ENCODE data around the gene TRIM17.

The TRIM17 gene

DNA sequence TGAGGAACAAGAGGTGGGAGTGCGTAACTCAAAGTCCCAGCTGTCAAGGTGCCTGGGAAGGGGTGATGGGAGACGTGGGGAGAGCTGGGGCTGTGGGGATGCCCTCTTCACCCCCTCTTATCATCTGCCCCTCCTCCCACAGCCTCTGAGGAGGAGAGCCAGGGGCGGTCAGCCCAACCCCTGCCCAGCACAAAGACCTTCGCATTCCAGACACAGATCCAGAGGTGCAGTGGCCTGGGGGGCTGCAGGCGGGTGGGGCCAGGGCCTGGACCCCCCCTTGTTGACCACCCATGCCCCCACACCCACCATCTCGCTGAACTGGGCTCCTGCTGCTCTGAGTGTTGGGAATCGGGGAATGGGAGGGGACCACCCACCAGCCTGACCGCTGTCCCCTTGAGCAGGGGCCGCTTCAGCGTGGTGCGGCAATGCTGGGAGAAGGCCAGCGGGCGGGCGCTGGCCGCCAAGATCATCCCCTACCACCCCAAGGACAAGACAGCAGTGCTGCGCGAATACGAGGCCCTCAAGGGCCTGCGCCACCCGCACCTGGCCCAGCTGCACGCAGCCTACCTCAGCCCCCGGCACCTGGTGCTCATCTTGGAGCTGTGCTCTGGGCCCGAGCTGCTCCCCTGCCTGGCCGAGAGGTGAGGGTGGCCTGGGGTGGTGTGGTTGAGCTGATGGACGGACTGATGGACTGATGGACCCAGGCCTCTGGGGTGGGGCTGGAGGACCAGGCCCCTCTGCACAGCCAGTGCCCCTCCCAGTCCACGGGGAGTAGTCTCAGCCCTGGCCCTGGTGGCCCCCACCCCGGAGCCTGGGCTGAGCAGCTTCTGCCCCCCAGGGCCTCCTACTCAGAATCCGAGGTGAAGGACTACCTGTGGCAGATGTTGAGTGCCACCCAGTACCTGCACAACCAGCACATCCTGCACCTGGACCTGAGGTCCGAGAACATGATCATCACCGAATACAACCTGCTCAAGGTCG, 39.7 kb downstream of the TRIM17 start:
- no peak for DNase-seq

DNA sequence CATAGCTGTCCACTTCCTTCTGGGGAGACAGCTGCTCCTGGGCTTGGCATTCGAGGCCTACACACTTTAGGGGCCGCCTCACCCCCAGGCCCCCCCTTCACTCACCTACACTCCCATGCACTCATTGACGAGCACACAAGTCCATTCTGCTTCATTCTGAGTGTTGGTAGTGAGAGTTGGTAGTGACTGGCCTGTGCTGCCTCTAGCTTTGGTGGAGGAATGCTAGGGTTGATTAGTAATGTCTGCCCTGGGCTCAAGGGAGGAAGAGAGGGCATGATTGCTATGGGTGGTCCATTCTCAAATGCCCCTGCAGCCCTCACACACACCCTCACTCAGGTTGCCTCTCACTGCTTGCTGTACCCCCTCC, 40.4 kb downstream of the TRIM17 start:
- no peak for DNase-seq

DNA sequence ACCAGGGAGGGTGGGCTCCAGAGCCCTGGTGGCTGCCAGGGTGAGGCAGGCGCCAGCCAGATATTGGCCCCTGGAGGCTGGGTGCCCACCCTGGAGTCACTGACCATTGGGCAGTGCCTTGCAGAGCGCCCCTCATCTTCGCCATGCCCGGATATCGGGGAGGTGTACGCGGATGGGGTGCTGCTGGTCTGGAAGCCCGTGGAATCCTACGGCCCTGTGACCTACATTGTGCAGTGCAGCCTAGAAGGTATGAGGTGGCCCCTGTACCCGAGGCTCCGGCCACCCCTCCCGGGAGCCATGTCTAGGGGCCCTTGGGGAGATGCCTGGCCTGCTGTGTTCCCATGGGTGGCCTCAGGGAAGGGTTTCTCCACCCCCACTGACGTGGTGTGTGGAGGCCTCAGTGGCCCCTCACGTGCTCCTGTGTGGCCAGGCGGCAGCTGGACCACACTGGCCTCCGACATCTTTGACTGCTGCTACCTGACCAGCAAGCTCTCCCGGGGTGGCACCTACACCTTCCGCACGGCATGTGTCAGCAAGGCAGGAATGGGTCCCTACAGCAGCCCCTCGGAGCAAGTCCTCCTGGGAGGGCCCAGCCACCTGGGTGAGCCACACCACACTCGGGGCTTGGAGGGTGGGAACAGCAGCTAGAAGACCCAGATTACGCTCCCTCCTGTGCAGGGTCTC, 40.9 kb downstream of the TRIM17 start:
- DNase-seq = no peak

DNA sequence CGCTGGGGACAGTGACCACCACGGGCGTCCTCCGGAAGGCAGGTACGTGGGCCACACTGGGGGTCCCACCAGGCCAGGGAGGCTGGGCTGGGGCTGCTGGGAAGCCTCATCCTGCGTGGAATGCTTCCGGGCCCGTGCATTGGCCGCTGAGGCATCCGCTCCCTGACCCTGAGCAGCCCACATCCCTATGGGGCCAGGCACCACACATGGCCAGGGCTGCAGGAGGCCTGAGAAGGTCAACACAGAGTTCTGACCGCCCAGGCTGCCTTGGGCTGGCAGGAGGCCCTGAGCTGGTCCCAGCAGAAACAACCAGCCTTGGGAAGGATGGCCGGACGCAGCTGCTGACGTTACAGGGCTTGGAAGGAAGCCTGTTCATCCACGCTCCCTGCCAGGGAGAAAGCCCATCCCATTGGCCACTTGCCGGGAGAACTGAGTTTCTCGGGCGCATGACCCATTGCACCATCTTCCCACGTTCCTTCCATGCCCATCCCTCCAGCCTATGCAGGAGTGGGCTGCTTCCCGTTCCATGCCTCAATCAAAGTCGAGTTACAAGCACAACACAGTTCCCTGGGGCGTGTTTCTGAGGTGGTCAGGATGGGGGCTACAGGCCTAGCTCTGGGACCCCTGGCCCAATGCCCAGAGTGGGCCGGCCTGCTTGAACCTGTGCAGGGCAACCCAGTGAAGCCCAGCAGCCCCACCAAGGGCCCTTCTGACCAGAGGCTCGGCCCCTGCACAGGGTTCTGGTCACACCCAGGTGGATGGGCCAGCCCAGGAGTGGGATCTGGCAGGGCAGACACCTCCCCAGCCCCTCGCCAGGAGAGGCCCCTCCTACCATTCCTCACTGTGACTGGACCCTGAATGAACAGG, 41.7 kb downstream of the TRIM17 start:
- DNase-seq = no peak

DNA sequence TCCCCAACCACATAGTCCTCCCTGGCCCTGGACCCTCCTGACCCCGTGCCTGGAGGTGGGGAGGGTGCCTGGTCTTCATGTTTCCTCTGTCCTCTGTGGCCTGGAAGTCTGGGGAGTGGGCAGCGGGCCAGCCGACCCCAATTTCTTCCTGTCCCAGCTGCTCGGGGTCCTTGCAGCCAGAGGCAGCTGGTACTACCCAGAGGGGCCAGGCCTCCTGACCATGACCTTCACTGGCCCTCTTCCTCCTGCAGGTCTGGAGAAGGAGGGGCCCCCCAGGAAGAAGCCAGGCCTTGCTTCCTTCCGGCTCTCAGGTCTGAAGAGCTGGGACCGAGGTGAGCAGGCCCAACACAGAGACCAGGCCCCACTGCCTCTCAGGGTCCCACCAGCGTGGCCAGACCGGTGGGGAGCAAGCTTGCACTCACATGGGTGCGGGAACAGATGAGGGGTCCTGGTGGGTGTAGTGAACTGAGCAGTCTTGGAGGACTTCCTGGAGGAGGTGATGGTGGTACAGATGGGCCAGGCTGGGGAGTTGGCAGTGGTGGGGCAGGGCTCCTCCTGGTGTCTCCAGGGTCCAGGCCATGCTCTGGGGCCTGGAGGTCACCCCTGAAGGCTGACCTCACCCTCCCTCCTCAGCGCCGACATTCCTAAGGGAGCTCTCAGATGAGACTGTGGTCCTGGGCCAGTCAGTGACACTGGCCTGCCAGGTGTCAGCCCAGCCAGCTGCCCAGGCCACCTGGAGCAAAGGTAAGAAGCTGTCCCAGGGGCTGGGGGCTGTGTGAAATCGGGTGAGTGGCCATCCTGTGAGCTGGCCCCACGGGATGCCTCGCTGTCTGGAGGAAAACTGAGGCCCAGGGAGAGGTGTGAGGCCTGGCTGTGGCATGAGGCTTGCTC, 42.7 kb downstream of the TRIM17 start:
- no peak for DNase-seq

DNA sequence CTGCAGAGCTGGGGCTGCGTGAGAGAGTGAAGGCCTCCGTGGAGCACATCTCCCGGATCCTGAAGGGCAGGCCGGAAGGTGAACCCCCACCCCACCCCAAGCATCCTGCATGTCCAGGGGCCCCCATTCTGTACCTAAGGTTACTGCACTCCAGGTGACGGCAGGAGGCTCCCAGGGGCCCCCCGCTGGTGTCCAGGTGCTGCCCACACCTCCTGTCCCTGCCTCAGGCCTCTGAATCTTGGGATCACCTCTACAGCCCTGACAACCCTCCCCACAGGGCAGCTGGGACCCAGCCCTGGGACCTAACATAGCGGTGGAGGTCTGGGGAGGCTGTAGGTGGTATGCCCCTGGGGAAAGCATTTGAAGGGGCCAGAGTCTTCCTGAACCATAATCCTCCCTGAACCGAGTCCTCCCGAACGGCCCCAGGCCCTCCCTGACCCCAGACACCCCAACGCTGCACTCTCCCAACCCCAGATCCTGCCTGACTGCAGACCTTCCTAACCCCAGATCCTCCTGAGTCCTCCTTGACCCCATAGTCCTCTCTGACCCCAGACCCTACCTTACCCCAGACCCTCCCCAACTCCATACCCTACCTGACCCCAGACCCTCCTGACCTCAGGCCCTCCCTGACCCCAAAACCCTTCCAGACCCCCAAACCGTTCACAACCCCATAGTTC, 43.5 kb downstream of the TRIM17 start:
- DNase-seq = no peak

DNA sequence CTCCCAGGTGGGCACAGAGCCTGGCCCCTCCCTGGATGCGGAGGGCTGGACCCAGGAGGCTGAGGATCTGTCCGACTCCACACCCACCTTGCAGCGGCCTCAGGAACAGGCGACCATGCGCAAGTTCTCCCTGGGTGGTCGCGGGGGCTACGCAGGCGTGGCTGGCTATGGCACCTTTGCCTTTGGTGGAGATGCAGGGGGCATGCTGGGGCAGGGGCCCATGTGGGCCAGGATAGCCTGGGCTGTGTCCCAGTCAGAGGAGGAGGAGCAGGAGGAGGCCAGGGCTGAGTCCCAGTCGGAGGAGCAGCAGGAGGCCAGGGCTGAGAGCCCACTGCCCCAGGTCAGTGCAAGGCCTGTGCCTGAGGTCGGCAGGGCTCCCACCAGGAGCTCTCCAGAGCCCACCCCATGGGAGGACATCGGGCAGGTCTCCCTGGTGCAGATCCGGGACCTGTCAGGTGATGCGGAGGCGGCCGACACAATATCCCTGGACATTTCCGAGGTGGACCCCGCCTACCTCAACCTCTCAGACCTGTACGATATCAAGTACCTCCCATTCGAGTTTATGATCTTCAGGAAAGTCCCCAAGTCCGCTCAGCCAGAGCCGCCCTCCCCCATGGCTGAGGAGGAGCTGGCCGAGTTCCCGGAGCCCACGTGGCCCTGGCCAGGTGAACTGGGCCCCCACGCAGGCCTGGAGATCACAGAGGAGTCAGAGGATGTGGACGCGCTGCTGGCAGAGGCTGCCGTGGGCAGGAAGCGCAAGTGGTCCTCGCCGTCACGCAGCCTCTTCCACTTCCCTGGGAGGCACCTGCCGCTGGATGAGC, 44.3 kb downstream of the TRIM17 start:
- no peak for DNase-seq

DNA sequence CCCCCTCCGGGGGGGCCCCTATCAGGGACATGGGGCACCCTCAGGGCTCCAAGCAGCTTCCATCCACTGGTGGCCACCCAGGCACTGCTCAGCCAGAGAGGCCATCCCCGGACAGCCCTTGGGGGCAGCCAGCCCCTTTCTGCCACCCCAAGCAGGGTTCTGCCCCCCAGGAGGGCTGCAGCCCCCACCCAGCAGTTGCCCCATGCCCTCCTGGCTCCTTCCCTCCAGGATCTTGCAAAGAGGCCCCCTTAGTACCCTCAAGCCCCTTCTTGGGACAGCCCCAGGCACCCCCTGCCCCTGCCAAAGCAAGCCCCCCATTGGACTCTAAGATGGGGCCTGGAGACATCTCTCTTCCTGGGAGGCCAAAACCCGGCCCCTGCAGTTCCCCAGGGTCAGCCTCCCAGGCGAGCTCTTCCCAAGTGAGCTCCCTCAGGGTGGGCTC, 44.9 kb downstream of the TRIM17 start:
- no peak for DNase-seq

DNA sequence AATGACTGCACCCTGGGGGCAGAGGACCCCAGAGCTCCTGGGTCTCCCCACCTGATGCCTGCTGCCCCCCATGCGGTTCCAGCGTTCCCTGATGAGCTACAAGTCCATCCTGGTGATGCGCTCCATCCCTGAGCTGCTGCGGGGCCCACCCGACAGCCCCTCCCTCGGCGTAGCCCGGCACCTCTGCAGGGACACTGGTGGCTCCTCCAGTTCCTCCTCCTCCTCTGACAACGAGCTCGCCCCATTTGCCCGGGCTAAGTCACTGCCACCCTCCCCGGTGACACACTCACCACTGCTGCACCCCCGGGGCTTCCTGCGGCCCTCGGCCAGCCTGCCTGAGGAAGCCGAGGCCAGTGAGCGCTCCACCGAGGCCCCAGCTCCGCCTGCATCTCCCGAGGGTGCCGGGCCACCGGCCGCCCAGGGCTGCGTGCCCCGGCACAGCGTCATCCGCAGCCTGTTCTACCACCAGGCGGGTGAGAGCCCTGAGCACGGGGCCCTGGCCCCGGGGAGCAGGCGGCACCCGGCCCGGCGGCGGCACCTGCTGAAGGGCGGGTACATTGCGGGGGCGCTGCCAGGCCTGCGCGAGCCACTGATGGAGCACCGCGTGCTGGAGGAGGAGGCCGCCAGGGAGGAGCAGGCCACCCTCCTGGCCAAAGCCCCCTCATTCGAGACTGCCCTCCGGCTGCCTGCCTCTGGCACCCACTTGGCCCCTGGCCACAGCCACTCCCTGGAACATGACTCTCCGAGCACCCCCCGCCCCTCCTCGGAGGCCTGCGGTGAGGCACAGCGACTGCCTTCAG, 45.5 kb downstream of the TRIM17 start:
- DNase-seq = no peak

DNA sequence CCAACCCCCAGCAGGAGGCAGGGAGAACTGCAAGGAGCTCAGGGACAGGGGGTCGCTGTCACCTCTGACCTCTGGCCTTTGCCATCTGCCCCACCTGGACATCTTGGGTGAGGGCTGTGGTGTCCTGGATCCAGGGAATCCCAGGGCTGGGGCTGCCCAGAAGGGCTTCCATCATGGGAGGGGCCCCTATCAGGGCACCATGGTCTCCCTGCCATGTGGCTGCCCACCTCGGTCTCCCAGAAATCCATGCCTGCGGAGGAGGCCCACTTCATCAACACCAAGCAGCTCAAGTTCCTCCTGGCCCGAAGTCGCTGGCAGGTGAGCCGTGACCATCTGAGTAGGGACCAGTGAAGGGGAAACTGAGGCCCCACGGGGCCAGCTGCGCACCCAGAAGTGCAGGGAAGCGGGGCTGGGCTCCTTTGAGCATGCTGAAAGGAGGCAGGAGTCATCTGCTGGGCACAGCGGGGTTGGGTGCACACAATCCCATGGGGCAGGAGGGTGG, 46.2 kb downstream of the TRIM17 start:
- DNase-seq = no peak

DNA sequence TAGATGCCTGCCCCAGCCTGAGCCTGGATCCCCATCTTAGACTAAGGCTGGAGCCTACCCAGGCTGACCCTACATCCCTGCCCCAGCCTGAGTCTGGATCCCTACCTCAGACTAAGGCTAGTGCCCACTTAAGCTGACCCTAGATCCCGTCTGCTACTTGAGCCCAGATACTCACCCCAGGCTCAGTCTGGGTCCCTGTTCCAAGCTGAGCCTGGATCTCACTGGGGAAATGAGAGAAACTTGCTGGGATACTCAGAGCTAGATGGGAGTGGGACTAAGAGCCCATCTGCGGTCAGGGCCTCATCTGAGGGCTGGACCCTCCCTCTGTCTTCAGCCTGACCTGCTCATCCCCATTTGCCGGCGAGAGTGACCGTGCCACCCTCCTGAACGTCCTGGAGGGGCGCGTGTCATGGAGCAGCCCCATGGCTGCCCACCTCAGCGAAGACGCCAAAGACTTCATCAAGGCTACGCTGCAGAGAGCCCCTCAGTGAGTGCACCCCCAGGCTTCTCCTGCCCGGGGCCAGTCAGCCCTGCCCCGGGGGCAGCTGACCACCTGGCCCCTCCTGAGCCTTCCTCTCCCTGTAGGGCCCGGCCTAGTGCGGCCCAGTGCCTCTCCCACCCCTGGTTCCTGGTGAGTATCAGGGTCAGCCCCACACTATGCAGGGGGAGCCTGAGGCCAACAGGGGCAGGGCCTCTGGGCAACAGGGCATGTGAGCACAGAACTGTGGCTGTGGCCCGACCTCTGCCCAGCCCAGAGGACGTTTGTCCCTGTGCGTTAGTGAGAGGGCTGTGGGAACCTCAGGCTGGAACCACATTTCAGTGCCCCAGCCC, 46.8 kb downstream of the TRIM17 start:
- DNase-seq = no peak

DNA sequence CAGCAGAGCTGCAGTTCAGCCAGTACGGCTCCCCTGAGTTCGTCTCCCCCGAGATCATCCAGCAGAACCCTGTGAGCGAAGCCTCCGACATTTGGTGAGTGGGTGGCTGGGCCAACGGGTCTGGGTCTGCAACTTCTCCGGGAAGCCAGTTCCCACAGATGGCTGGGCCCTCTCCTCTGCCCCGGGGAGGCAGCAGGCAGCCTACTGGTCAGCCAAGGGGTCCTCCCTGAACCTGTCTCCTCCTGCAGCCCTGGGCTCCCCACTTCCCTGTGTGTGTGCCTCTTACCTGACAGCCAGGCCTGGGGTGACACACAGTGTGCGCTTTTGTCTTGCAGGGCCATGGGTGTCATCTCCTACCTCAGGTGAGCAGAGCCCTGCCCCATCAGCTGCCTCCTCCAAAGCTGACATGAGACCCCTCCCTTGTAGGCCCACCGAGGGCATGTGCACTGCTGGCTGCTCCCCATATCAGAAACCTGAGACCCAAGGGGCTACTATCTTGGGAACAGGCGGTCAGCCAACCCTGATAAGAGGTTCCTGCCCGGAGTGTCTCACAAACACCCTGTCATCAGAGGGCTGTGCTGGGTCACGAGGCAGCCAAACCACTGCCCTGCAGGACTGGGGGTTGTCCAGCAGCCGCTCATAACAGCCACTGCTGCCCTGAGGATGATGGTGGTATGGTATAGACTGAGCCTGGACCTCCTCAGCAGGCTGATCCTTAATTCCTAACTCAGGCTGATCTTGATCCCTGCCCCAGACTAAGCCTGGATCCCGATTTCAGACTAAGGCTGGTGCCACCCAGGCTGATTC, 47.7 kb downstream of the TRIM17 start:
- no peak for DNase-seq

DNA sequence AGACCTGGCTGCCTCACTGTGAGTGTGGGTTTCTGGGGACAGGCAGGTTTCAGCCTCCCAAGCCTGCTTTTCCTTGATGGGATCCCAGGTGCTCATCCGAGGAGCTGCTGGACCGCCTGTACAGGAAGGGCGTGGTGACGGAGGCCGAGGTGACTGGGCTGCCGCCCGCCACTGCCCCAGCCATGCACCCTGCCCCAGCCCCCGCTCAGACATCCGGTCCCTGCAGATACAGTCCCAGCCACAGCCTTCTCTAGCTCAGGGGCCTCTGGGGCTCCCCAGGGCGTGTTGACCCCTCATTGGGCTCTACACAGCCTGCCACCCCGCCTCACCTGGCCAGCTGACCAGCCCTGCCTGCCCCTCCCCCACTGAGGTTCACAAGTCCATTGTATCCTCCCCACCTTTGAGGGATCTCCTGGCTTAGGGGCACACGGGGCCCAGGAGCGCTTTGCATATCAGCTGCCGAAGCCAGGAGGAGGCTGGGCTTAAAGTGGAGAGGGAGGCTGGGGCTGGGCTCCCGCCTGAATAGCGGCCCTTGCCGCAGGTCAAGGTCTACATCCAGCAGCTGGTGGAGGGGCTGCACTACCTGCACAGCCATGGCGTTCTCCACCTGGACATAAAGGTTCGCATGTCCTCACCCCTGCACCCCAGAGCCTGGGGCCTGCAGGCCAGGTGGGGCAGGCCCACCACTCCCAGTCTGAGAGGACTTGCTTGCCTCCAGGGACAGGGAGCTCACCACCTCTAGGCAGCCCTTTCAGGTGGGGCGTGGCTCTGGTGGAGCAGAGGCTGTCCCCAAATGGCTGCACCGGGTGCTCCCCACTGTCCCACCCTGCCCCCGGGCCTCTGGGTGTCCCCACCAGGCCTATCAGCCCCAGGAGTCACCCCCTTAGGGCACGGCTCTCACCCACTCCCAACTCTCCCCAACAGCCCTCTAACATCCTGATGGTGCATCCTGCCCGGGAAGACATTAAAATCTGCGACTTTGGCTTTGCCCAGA, 48.6 kb downstream of the TRIM17 start:
- DNase-seq = no peak

DNA sequence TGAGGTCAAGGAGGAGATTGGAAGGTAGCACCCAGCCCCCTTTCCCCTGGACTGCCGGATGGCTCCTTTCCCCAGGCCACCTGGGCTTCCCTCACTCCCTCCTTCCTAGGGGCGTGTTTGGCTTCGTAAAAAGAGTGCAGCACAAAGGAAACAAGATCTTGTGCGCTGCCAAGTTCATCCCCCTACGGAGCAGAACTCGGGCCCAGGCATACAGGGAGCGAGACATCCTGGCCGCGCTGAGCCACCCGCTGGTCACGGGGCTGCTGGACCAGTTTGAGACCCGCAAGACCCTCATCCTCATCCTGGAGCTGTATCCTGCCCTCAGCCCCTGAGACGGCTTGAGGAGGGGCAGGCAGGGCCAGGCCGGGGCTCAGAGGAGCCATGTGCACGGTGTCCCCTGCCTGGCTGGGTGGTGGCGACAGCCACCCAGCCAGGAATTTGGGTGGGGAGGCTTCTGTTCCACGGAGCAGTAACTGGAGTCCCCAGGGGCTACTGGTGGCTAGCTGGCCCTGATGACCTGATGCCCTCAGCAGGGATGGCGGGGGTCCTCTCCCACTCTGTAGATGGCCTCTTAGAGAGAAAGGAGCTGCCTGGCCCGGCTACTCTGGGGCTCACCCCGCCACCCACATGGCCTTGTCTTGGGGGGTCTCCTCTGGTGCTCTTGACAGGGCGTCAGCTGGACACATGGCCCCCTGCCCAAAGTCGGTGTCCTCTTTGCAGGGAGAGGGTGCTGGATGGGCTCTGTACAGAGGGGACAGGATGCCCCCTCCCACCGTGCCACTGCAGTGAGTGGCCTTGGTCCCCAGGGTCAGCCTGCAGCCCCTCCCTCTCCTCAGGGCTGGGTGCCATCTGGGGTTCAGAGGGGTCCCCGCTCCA, 49.6 kb downstream of the TRIM17 start:
- DNase-seq = no peak

All from SIG-M5 (cell line).